Stimulated activated naive CD8-positive, alpha-beta T cell treated with anti-CD3 and anti-CD28 coated beads, Interleukin-15, Interleukin-2, amounts not matched to agents 100 ng/mL and 50 ng/mL, for 24 hours (primary cell): ENCODE data around the gene ZNF853.

Experiments
- H3K27ac Mint-ChIP-seq: one replicate; pipeline ENCODE4 v1.8.0; 2021; ENCODE audit warnings: mild to moderate bottlenecking, mixed read lengths
- H3K27me3 Mint-ChIP-seq: one replicate; pipeline ENCODE4 v1.8.0; 2021; ENCODE audit warnings: mixed read lengths
- H3K36me3 Mint-ChIP-seq: one replicate; pipeline ENCODE4 v1.8.0; 2021; ENCODE audit warnings: low read depth, mixed read lengths
- H3K4me1 Mint-ChIP-seq: one replicate; pipeline ENCODE4 v1.8.0; 2021; ENCODE audit warnings: low read depth, mixed read lengths
- H3K4me3 Mint-ChIP-seq: one replicate; pipeline ENCODE4 v1.8.0; 2021; ENCODE audit warnings: mild to moderate bottlenecking, mixed read lengths
- H3K9me3 Mint-ChIP-seq: one replicate; pipeline ENCODE4 v1.8.0; 2021; ENCODE audit warnings: mixed read lengths

ZNF853 gene

GRCh38 chr7:6589151-6589828, 26.1 kb upstream of the ZNF853 start:
- Mint-ChIP-seq H3K27me3 (no peaks in the 10 kb centered on the region), H3K36me3 (peaks cover 54% of the 10 kb centered on the region)

GRCh38 chr7:6589829-6590644, 25.4 kb upstream of the ZNF853 start, which contains the start of gene INTS15:
Gene INTS15 (plus strand): TSS chr7:6590021. CDS start chr7:6590284, 263 bp downstream.
- Mint-ChIP-seq H3K27me3 (no peaks in the 10 kb centered on the region), H3K4me3 (peak within 1 kb of the TSS; percentile 95), H3K4me1 (peaks cover 23% of the 10 kb centered on the region), H3K9me3 (no peaks in the 10 kb centered on the region), H3K27ac (peak within 1 kb of the TSS; percentile 93), H3K36me3 (peaks cover 55% of the 10 kb centered on the region)

More at GRCh38 chr7:6589151-6589828, 26.1 kb upstream of the ZNF853 start:
- Mint-ChIP-seq H3K27ac (peak overlapping the region; percentile 69), H3K4me3 (peak overlapping the region; percentile 74), H3K4me1 (peaks cover 23% of the 10 kb centered on the region), H3K9me3 (no peaks in the 10 kb centered on the region)

- H3K4me1 Mint-ChIP-seq, result peaks cover 23% of the 10 kb centered on the region
- peak overlapping the region; percentile 95 for H3K4me3 Mint-ChIP-seq
- peaks cover 59% of the 10 kb centered on the region for H3K36me3 Mint-ChIP-seq
- H3K27ac Mint-ChIP-seq, result peak overlapping the region; percentile 93
- no peaks in the 10 kb centered on the region for H3K27me3 Mint-ChIP-seq
- no peaks in the 10 kb centered on the region for H3K9me3 Mint-ChIP-seq
These were observed 24.7 kb upstream of the ZNF853 start for GRCh38 chr7:6590645-6591110.

- no peaks in the 10 kb centered on the region for H3K27me3 Mint-ChIP-seq
- H3K27ac Mint-ChIP-seq, result no peak overlapping the region
- H3K36me3 Mint-ChIP-seq, result peaks cover 52% of the 10 kb centered on the region
- no peak overlapping the region for H3K4me3 Mint-ChIP-seq
- no peaks in the 10 kb centered on the region for H3K4me1 Mint-ChIP-seq
- no peaks in the 10 kb centered on the region for H3K9me3 Mint-ChIP-seq
These were observed 15.3 kb upstream of the ZNF853 start for GRCh38 chr7:6600093-6600492.

- no peaks in the 10 kb centered on the region for H3K4me1 Mint-ChIP-seq
- H3K4me3 Mint-ChIP-seq, result no peak overlapping the region
- no peak overlapping the region for H3K27ac Mint-ChIP-seq
- no peaks in the 10 kb centered on the region for H3K9me3 Mint-ChIP-seq
- peaks cover 37% of the 10 kb centered on the region for H3K36me3 Mint-ChIP-seq
- no peaks in the 10 kb centered on the region for H3K27me3 Mint-ChIP-seq
These were observed 11.0 kb upstream of the ZNF853 start for GRCh38 chr7:6604458-6604857.

- Mint-ChIP-seq H3K27ac (no peak overlapping the region), H3K4me1 (no peaks in the 10 kb centered on the region), H3K9me3 (no peaks in the 10 kb centered on the region)
These were observed 8.4 kb upstream of the ZNF853 start for GRCh38 chr7:6606866-6607583.

GRCh38 chr7:6607651-6608051, 7.8 kb upstream of the ZNF853 start:
- Mint-ChIP-seq H3K4me1 (no peaks in the 10 kb centered on the region), H3K27me3 (no peaks in the 10 kb centered on the region), H3K9me3 (no peaks in the 10 kb centered on the region), H3K36me3 (peaks cover 30% of the 10 kb centered on the region), H3K4me3 (no peak overlapping the region), H3K27ac (no peak overlapping the region)

More at GRCh38 chr7:6606866-6607583, 8.4 kb upstream of the ZNF853 start:
- no peak overlapping the region for H3K4me3 Mint-ChIP-seq
- no peaks in the 10 kb centered on the region for H3K27me3 Mint-ChIP-seq
- peaks cover 34% of the 10 kb centered on the region for H3K36me3 Mint-ChIP-seq

- no peaks in the 10 kb centered on the region for H3K27me3 Mint-ChIP-seq
- no peak overlapping the region for H3K4me3 Mint-ChIP-seq
- H3K36me3 Mint-ChIP-seq, result peaks cover 27% of the 10 kb centered on the region
- H3K27ac Mint-ChIP-seq, result no peak overlapping the region
- H3K9me3 Mint-ChIP-seq, result no peaks in the 10 kb centered on the region
- no peaks in the 10 kb centered on the region for H3K4me1 Mint-ChIP-seq
These were observed 7.3 kb upstream of the ZNF853 start for GRCh38 chr7:6608081-6608480.

GRCh38 chr7:6608794-6609193, 6.6 kb upstream of the ZNF853 start:
- H3K27ac Mint-ChIP-seq, result no peak overlapping the region
- H3K27me3 Mint-ChIP-seq, result no peaks in the 10 kb centered on the region
- H3K36me3 Mint-ChIP-seq, result peaks cover 26% of the 10 kb centered on the region
- H3K9me3 Mint-ChIP-seq, result no peaks in the 10 kb centered on the region
- H3K4me3 Mint-ChIP-seq, result no peak overlapping the region
- no peaks in the 10 kb centered on the region for H3K4me1 Mint-ChIP-seq

- Mint-ChIP-seq H3K9me3 (no peaks in the 10 kb centered on the region), H3K4me1 (peaks cover 5% of the 10 kb centered on the region), H3K27ac (no peak overlapping the region), H3K4me3 (no peak overlapping the region), H3K36me3 (peaks cover 3% of the 10 kb centered on the region), H3K27me3 (peaks cover 5% of the 10 kb centered on the region)
These were observed 2.6 kb upstream of the ZNF853 start for GRCh38 chr7:6612819-6613218.

GRCh38 chr7:6613706-6614105, 1.7 kb upstream of the ZNF853 start:
- H3K27ac Mint-ChIP-seq, result no peak overlapping the region
- H3K4me1 Mint-ChIP-seq, result peaks cover 5% of the 10 kb centered on the region
- H3K9me3 Mint-ChIP-seq, result no peaks in the 10 kb centered on the region
- H3K36me3 Mint-ChIP-seq, result peaks cover 3% of the 10 kb centered on the region
- H3K4me3 Mint-ChIP-seq, result no peak overlapping the region
- H3K27me3 Mint-ChIP-seq, result peaks cover 5% of the 10 kb centered on the region

- Mint-ChIP-seq H3K27me3 (peaks cover 5% of the 10 kb centered on the region), H3K4me3 (peak overlapping the region; percentile 49), H3K27ac (peak overlapping the region; percentile 21), H3K36me3 (no peaks in the 10 kb centered on the region), H3K4me1 (peaks cover 21% of the 10 kb centered on the region), H3K9me3 (no peaks in the 10 kb centered on the region)
These were observed 529 bp downstream of the ZNF853 start for GRCh38 chr7:6615723-6616555.

- no peaks in the 10 kb centered on the region for H3K9me3 Mint-ChIP-seq
- H3K4me3 Mint-ChIP-seq, result no peak overlapping the region
- H3K27ac Mint-ChIP-seq, result no peak overlapping the region
- peaks cover 32% of the 10 kb centered on the region for H3K4me1 Mint-ChIP-seq
- peaks cover 5% of the 10 kb centered on the region for H3K27me3 Mint-ChIP-seq
- H3K36me3 Mint-ChIP-seq, result peaks cover 5% of the 10 kb centered on the region
These were observed 1.6 kb downstream of the ZNF853 start for GRCh38 chr7:6616854-6617643.
